ENCODE results near the gene CCND1. TPM values are rescaled to one million over a fixed set of nuclear protein-coding genes. Genes with fewer than 3 reads are reported as not detected.

CCND1 gene
- total and polyA plus RNA-seq, 2 donors (not counting 1 experiment from before 2014, with no cell fraction given) = 322 to 548 TPM

GRCh38 chr11:69657911-69658625 lies 17.1 kb downstream of the CCND1 start:
- H3K4me2 ChIP-seq (ENCODE audit: extremely low read depth, insufficient read depth, low read length) = no peak overlapping the region
- no peak overlapping the region for H2AFZ ChIP-seq (ENCODE audit: low read length)
- no peaks in the 10 kb centered on the region for H3K9me3 ChIP-seq (ENCODE audit: control insufficient read depth, insufficient read depth, low read depth, low read length)
- no peak overlapping the region for H3K4me3 ChIP-seq (replicated peaks in 1 of 4; ENCODE audit: control extremely low read depth in 1 of 4, insufficient read depth in 1 of 4, low read depth in 3 of 4, low read length in 4 of 4)
- no peak overlapping the region for H3K27ac ChIP-seq (ENCODE audit: insufficient read depth, low read length)
- H3K79me2 ChIP-seq (ENCODE audit: control insufficient read depth, insufficient read depth, low read length) = no peaks in the 10 kb centered on the region
- no peak overlapping the region for H3K9ac ChIP-seq (ENCODE audit: insufficient read depth, low read length)
- H3K4me1 ChIP-seq (ENCODE audit: control insufficient read depth, extremely low read depth, insufficient read depth, low read length) = no peaks in the 10 kb centered on the region
- peaks cover 8% of the 10 kb centered on the region for H3K36me3 ChIP-seq (ENCODE audit: control insufficient read depth, insufficient read depth, low read length)
- peak in 1 of 2 donors; percentile 61 for DNase-seq (ENCODE audit: low read depth in 2 of 2)
- no peaks in the 10 kb centered on the region for H3K27me3 ChIP-seq (ENCODE audit: control insufficient read depth, insufficient read depth, low read length)
- no peak for TF ChIP-seq EZH2 (IDR thresholded peaks at IDR 0.05; ENCODE audit: low read length, missing control alignments)
- TF ChIP-seq, protein P1, sequence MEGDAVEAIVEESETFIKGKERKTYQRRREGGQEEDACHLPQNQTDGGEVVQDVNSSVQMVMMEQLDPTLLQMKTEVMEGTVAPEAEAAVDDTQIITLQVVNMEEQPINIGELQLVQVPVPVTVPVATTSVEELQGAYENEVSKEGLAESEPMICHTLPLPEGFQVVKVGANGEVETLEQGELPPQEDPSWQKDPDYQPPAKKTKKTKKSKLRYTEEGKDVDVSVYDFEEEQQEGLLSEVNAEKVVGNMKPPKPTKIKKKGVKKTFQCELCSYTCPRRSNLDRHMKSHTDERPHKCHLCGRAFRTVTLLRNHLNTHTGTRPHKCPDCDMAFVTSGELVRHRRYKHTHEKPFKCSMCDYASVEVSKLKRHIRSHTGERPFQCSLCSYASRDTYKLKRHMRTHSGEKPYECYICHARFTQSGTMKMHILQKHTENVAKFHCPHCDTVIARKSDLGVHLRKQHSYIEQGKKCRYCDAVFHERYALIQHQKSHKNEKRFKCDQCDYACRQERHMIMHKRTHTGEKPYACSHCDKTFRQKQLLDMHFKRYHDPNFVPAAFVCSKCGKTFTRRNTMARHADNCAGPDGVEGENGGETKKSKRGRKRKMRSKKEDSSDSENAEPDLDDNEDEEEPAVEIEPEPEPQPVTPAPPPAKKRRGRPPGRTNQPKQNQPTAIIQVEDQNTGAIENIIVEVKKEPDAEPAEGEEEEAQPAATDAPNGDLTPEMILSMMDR (conservative IDR thresholded peaks at IDR 0.05 in 1 of 2, IDR thresholded peaks at IDR 0.05 in 1 of 2; ENCODE audit: low read depth in 1 of 2, low read length in 2 of 2) = no peak
- no peaks in the 10 kb centered on the region for H4K20me1 ChIP-seq (ENCODE audit: control insufficient read depth, extremely low read depth, insufficient read depth, low read length)

- Histone ChIP-seq H3K4me1 (ENCODE audit: control insufficient read depth, extremely low read depth, insufficient read depth, low read length) (no peaks in the 10 kb centered on the region), H4K20me1 (ENCODE audit: control insufficient read depth, extremely low read depth, insufficient read depth, low read length) (no peaks in the 10 kb centered on the region), H3K79me2 (ENCODE audit: control insufficient read depth, insufficient read depth, low read length) (no peaks in the 10 kb centered on the region), H3K9me3 (ENCODE audit: control insufficient read depth, insufficient read depth, low read depth, low read length) (no peaks in the 10 kb centered on the region), H3K4me2 (ENCODE audit: extremely low read depth, insufficient read depth, low read length) (no peak overlapping the region), H3K27me3 (ENCODE audit: control insufficient read depth, insufficient read depth, low read length) (no peaks in the 10 kb centered on the region), H3K9ac (ENCODE audit: insufficient read depth, low read length) (no peak overlapping the region), H3K36me3 (ENCODE audit: control insufficient read depth, insufficient read depth, low read length) (peaks cover 8% of the 10 kb centered on the region), H3K27ac (ENCODE audit: insufficient read depth, low read length) (no peak overlapping the region), H3K4me3 (replicated peaks in 1 of 4; ENCODE audit: control extremely low read depth in 1 of 4, insufficient read depth in 1 of 4, low read depth in 3 of 4, low read length in 4 of 4) (no peak overlapping the region), H2AFZ (ENCODE audit: low read length) (no peak overlapping the region)
- DNase-seq (ENCODE audit: low read depth in 2 of 2) = no peak
- TF ChIP-seq, protein P1 (conservative IDR thresholded peaks at IDR 0.05 in 1 of 2, IDR thresholded peaks at IDR 0.05 in 1 of 2; ENCODE audit: low read depth in 1 of 2, low read length in 2 of 2) = no peak
- no peak for TF ChIP-seq EZH2 (IDR thresholded peaks at IDR 0.05; ENCODE audit: low read length, missing control alignments)
Observed at GRCh38 chr11:69658626-69659450, 17.9 kb downstream of the CCND1 start.

GRCh38 chr11:69659591-69659990 lies 18.6 kb downstream of the CCND1 start:
- TF ChIP-seq, protein P1 (conservative IDR thresholded peaks at IDR 0.05 in 1 of 2, IDR thresholded peaks at IDR 0.05 in 1 of 2; ENCODE audit: low read depth in 1 of 2, low read length in 2 of 2) = no peak
- no peak for TF ChIP-seq EZH2 (IDR thresholded peaks at IDR 0.05; ENCODE audit: low read length, missing control alignments)

More at GRCh38 chr11:69659591-69659990, 18.6 kb downstream of the CCND1 start:
- Histone ChIP-seq H3K4me2 (ENCODE audit: extremely low read depth, insufficient read depth, low read length) (no peak overlapping the region), H3K79me2 (ENCODE audit: control insufficient read depth, insufficient read depth, low read length) (no peaks in the 10 kb centered on the region), H3K27ac (ENCODE audit: insufficient read depth, low read length) (no peak overlapping the region), H3K36me3 (ENCODE audit: control insufficient read depth, insufficient read depth, low read length) (peaks cover 1% of the 10 kb centered on the region), H3K4me1 (ENCODE audit: control insufficient read depth, extremely low read depth, insufficient read depth, low read length) (no peaks in the 10 kb centered on the region), H3K27me3 (ENCODE audit: control insufficient read depth, insufficient read depth, low read length) (no peaks in the 10 kb centered on the region), H2AFZ (ENCODE audit: low read length) (no peak overlapping the region), H4K20me1 (ENCODE audit: control insufficient read depth, extremely low read depth, insufficient read depth, low read length) (no peaks in the 10 kb centered on the region), H3K9ac (ENCODE audit: insufficient read depth, low read length) (no peak overlapping the region), H3K4me3 (replicated peaks in 1 of 4; ENCODE audit: control extremely low read depth in 1 of 4, insufficient read depth in 1 of 4, low read depth in 3 of 4, low read length in 4 of 4) (no peak overlapping the region), H3K9me3 (ENCODE audit: control insufficient read depth, insufficient read depth, low read depth, low read length) (no peaks in the 10 kb centered on the region)
- DNase-seq (ENCODE audit: low read depth in 2 of 2) = no peak
